ENCODE measurements around the gene LRRC26.

GRCh38 chr9:137150617-137151457 is 19.0 kb downstream of the LRRC26 start:
- no peak for TF ChIP-seq CREB1 (CRISPR knock-in tag; IDR thresholded peaks at IDR 0.05)
- TF ChIP-seq, protein P1, sequence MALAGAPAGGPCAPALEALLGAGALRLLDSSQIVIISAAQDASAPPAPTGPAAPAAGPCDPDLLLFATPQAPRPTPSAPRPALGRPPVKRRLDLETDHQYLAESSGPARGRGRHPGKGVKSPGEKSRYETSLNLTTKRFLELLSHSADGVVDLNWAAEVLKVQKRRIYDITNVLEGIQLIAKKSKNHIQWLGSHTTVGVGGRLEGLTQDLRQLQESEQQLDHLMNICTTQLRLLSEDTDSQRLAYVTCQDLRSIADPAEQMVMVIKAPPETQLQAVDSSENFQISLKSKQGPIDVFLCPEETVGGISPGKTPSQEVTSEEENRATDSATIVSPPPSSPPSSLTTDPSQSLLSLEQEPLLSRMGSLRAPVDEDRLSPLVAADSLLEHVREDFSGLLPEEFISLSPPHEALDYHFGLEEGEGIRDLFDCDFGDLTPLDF (CRISPR knock-in tag; IDR thresholded peaks at IDR 0.05) = no peak
